ENCODE measurements around the gene CHST13.

GRCh38 chr3:126510308-126510910 lies 13.5 kb upstream of the CHST13 start:
- TF ChIP-seq TAF1 (IDR thresholded peaks at IDR 0.05; ENCODE audit: low read depth) (no peak), EP300 (IDR thresholded peaks at IDR 0.05; ENCODE audit: borderline replicate concordance) (no peak)

Data from Ishikawa (cell line).